A549 (cell line): ENCODE results near the gene ITPRIP. TPM values are rescaled to one million over a fixed set of nuclear protein-coding genes. Genes with fewer than 3 reads are reported as not detected.

ENCODE experiments used
- ATAC-seq, 2 experiments: fragments of 200-7000 bp in 1 of 2; fragments of >200 bp in 1 of 2; cut with Nextera tagmentation in 1 of 2; cut with Tn5 transposase in 1 of 2; 3 replicates each; pipeline versions ENCODE4 v1.8.0 to v1.9.1; 2018 to 2020; ENCODE audit warnings: mild to moderate bottlenecking in 1 of 2, moderate library complexity in 1 of 2
- CTCF ChIA-PET: fragments of 300-600 bp; sonication (Branson Sonifier 250); formaldehyde crosslinking; extraction: SDS; loops from one replicate; lab custom pipeline; 2021; ENCODE audit warnings: antibody characterized with exemption, inconsistent platforms; lab: Yijun Ruan, JAX
- POLR2A ChIA-PET: fragments of 350-600 bp; formaldehyde crosslinking; extraction: SDS; loops from one replicate; lab custom pipeline; 2021; ENCODE audit warnings: antibody characterized with exemption, inconsistent platforms; lab: Yijun Ruan, JAX
- DNase-seq, 2 experiments: peaks; one replicate each; pipeline versions ENCODE4 v3.0.0 to v3.0.0-alpha.2; 2011 to 2016; ENCODE audit warnings: low read depth in 1 of 2, low spot score in 1 of 2
- FAIRE-seq: peaks from 2 replicates; lab custom pipeline; 2011; peaks lifted over from hg19 to GRCh38; lab: Jason Lieb, UNC
- H3K27ac ChIP-seq, 2 experiments: fragments of >200 bp; sonication (Bioruptor Twin); formaldehyde crosslinking; 3 replicates each; pipeline ENCODE4 v1.5.1; 2016 to 2017
- H3K4me1 ChIP-seq: fragments of >200 bp; sonication (Bioruptor Twin); formaldehyde crosslinking; 3 replicates; pipeline ENCODE4 v1.6.1; 2016
- H3K4me2 ChIP-seq: fragments of >200 bp; sonication (Bioruptor Twin); formaldehyde crosslinking; 3 replicates; pipeline ENCODE4 v1.6.1; 2016
- H3K4me3 ChIP-seq: fragments of >200 bp; sonication (Bioruptor Twin); formaldehyde crosslinking; 3 replicates; pipeline ENCODE4 v1.5.1; 2016
- H3K9me3 ChIP-seq: fragments of >200 bp; sonication (Bioruptor Twin); formaldehyde crosslinking; 3 replicates; pipeline ENCODE4 v1.6.1; 2016
- BCL3 ChIP-seq: fragments of >200 bp; sonication (Bioruptor Twin); formaldehyde crosslinking; IDR thresholded peaks from 3 replicates; pipeline ENCODE4 v1.6.1; 2016
- BHLHE40 ChIP-seq: IDR thresholded peaks from 2 replicates; pipeline ENCODE4 v1.6.1; 2012; ENCODE audit warnings: low read depth, low read length, inconsistent platforms
- CBX2 ChIP-seq: fragments of 200-600 bp; sonication (generic); IDR thresholded peaks from 2 replicates; pipeline ENCODE4 v1.6.1; 2016; ENCODE audit warnings: low read depth, mild to moderate bottlenecking, borderline replicate concordance
- CHD4 ChIP-seq: fragments of 200-600 bp; sonication (generic); IDR thresholded peaks from 2 replicates; pipeline ENCODE4 v1.6.1; 2016; ENCODE audit warnings: antibody characterized with exemption, mild to moderate bottlenecking, borderline replicate concordance
- CTCF ChIP-seq: fragments of >200 bp; sonication (Bioruptor Twin); formaldehyde crosslinking; IDR thresholded peaks from 3 replicates; pipeline ENCODE4 v1.5.1; 2016
- E2F6 ChIP-seq: IDR thresholded peaks from 2 replicates; pipeline ENCODE4 v1.6.1; 2012; ENCODE audit warnings: low read depth, borderline replicate concordance
- ELK1 ChIP-seq: fragments of 150-350 bp; IDR thresholded peaks from 2 replicates; pipeline ENCODE4 v1.6.1; 2014; ENCODE audit warnings: low read depth, mild to moderate bottlenecking, low read length
- EP300 ChIP-seq, 2 experiments: fragments of >200 bp; sonication (Bioruptor Twin); formaldehyde crosslinking; IDR thresholded peaks; 2 replicates in 1 of 2; 3 replicates in 1 of 2; pipeline ENCODE4 v1.6.1; 2016 to 2017
- ESRRA ChIP-seq: fragments of 150-350 bp; IDR thresholded peaks from 2 replicates; pipeline ENCODE4 v1.6.1; 2014; ENCODE audit warnings: mild to moderate bottlenecking, low read length, borderline replicate concordance
- FOXS1 ChIP-seq: fragments of 250-450 bp; sonication (Bioruptor Pico); IDR thresholded peaks from 2 replicates; pipeline ENCODE4 v1.5.0; 2020; ENCODE audit warnings: mild to moderate bottlenecking, moderate library complexity
- HDAC2 ChIP-seq: fragments of 200-600 bp; sonication (generic); IDR thresholded peaks from 2 replicates; pipeline ENCODE4 v1.6.1; 2016
- HES2 ChIP-seq: fragments of >200 bp; sonication (Bioruptor Twin); formaldehyde crosslinking; IDR thresholded peaks from 2 replicates; pipeline ENCODE4 v1.6.1; 2016
- HOXB5 ChIP-seq: fragments of 250-450 bp; sonication (Bioruptor Pico); IDR thresholded peaks from 2 replicates; pipeline ENCODE4 v1.5.0; 2020; ENCODE audit warnings: mild to moderate bottlenecking, moderate library complexity
- KDM1A ChIP-seq: fragments of 200-600 bp; sonication (generic); IDR thresholded peaks from 2 replicates; pipeline ENCODE4 v1.6.1; 2016; ENCODE audit warnings: low read depth, mild to moderate bottlenecking
- KDM5A ChIP-seq: fragments of 200-600 bp; sonication (generic); IDR thresholded peaks from 2 replicates; pipeline ENCODE4 v1.6.1; 2016; ENCODE audit warnings: antibody characterized with exemption, mild to moderate bottlenecking
- MAFK ChIP-seq: fragments of 450-650 bp; IDR thresholded peaks from 2 replicates; pipeline ENCODE4 v1.6.1; 2014; ENCODE audit not compliant: partially characterized antibody
- MYC ChIP-seq: IDR thresholded peaks from 2 replicates; pipeline ENCODE4 v1.6.1; 2012; ENCODE audit warnings: mild to moderate bottlenecking, inconsistent platforms, low read length, improper control_type of control experiment, borderline replicate concordance
- NPAS2 ChIP-seq: fragments of 250-450 bp; sonication (Bioruptor Pico); IDR thresholded peaks from 2 replicates; pipeline ENCODE4 v1.8.0; 2022; ENCODE audit warnings: mild to moderate bottlenecking, moderate library complexity, borderline replicate concordance
- NR3C1 ChIP-seq: fragments of >200 bp; sonication (Bioruptor Twin); formaldehyde crosslinking; IDR thresholded peaks from 3 replicates; pipeline ENCODE4 v1.6.1; 2017
- PHF8 ChIP-seq: fragments of 200-600 bp; sonication (generic); IDR thresholded peaks from 2 replicates; pipeline ENCODE4 v1.6.1; 2016; ENCODE audit warnings: low read depth, mild to moderate bottlenecking, antibody characterized with exemption, moderate library complexity, borderline replicate concordance
- RAD21 ChIP-seq, 2 experiments: fragments of >200 bp in 1 of 2; sonication (Bioruptor Twin) in 1 of 2; formaldehyde crosslinking in 1 of 2; IDR thresholded peaks in 1 of 2; conservative IDR thresholded peaks in 1 of 2; 2 replicates in 1 of 2; 3 replicates in 1 of 2; pipeline ENCODE4 v1.6.1; 2012 to 2018; ENCODE audit warnings: inconsistent platforms in 1 of 2
- RCOR1 ChIP-seq: fragments of 150-350 bp; IDR thresholded peaks from 2 replicates; pipeline ENCODE4 v1.6.1; 2014; ENCODE audit warnings: antibody characterized with exemption, low read length, low read depth
- REST ChIP-seq: fragments of 200-600 bp; sonication (generic); IDR thresholded peaks from 2 replicates; pipeline ENCODE4 v1.6.1; 2016; ENCODE audit warnings: antibody characterized with exemption, mild to moderate bottlenecking, moderate library complexity
- RFX5 ChIP-seq: fragments of 450-650 bp; IDR thresholded peaks from 2 replicates; pipeline ENCODE4 v1.7.1; 2014; ENCODE audit warnings: antibody characterized with exemption, mild to moderate bottlenecking, moderate library complexity
- USF2 ChIP-seq: fragments of 450-650 bp; IDR thresholded peaks from 2 replicates; pipeline ENCODE4 v1.6.1; 2014; ENCODE audit warnings: antibody characterized with exemption
- ZC3H11A ChIP-seq: fragments of 450-650 bp; IDR thresholded peaks from 2 replicates; pipeline ENCODE4 v1.6.1; 2014; ENCODE audit warnings: antibody characterized with exemption, mild to moderate bottlenecking
- ZFP36 ChIP-seq: fragments of 450-650 bp; IDR thresholded peaks from 2 replicates; pipeline ENCODE4 v1.6.1; 2014; ENCODE audit warnings: borderline replicate concordance; ENCODE audit not compliant: partially characterized antibody
- ZNF302 ChIP-seq: fragments of 250-450 bp; sonication (Bioruptor Pico); IDR thresholded peaks from 2 replicates; pipeline ENCODE4 v1.9.0; 2021; ENCODE audit warnings: inconsistent platforms, mild to moderate bottlenecking, moderate library complexity
- ZSCAN20 ChIP-seq: fragments of 250-450 bp; sonication (Bioruptor Pico); IDR thresholded peaks from 2 replicates; pipeline ENCODE4 v1.8.0; 2022; ENCODE audit warnings: mild to moderate bottlenecking, moderate library complexity
- WGBS: methylation state at CpG from one replicate; pipeline ENCODE4 v1.1.6; 2017; ENCODE audit errors: missing lambda C conversion rate; 5-methylcytosine and 5-hydroxymethylcytosine counted together
- polyA plus RNA-seq, 4 experiments: library from polyadenylated mRNA; depleted of rRNA in 3 of 4; stranded (reverse); fragments of >200 nt; fragmentation: RNase III in 1 of 4; extraction: RNeasy Plus Mini Kit Qiagen cat#74134 plus additional on column Dnase treatment in 1 of 4; gene quantifications; 2 replicates in 3 of 4; 3 replicates in 1 of 4; pipeline ENCODE4 v1.2.3, GENCODE V29; 2011 to 2017

The ITPRIP gene
- polyA plus RNA-seq, 2 of the 4 experiments (the other 2 are of a cell fraction) = 14.8 to 21.0 TPM

- H3K4me2 ChIP-seq = peak overlapping the region; percentile 72
- WGBS = 24% methylated on average over 15 of the region's 15 CpGs
- H3K9me3 ChIP-seq = no peaks in the 10 kb centered on the region
- CTCF ChIA-PET = interaction anchor here (1.0 to 5.9 kb wide), 7 partner anchors 10 to 37 kb away, joined by 3 to 45 read pairs (median 9); partner anchors contain the start of genes CFAP58 and ITPRIP
- DNase-seq (peak; percentile 51 to 90), ATAC-seq (peak; percentile 78 to 79), FAIRE-seq (no peak)
- H3K27ac ChIP-seq = peak overlapping the region; percentile 93 to 97
- POLR2A ChIA-PET = interaction anchor here (1.3 to 2.1 kb wide), 3 partner anchors 9 to 24 kb away, joined by 3 to 17 read pairs (median 4); partner anchors contain the start of genes CFAP58 and ITPRIP
- H3K4me3 ChIP-seq = peak overlapping the region; percentile 33; the same call in 2 of the 3 replicates
- H3K4me1 ChIP-seq = peaks cover 77% of the 10 kb centered on the region
- no peak for TF ChIP-seq MAFK
- 0 out of 5 replicates have a peak, but pooled peaks of 1 of the 2 experiments have one; percentile 26 for TF ChIP-seq RAD21 (conservative IDR thresholded peaks at IDR 0.05 in 1 of 2, IDR thresholded peaks at IDR 0.05 in 1 of 2)
- no peak for TF ChIP-seq USF2
- no peak for TF ChIP-seq NR3C1
- no peak for TF ChIP-seq ZFP36
- TF ChIP-seq HOXB5 (CRISPR knock-in tag) = no peak
- TF ChIP-seq CTCF = no peak
- no peak for TF ChIP-seq PHF8
- no peak for TF ChIP-seq RCOR1
- peak; percentile 63; the same call in 1 of the 2 replicates for TF ChIP-seq MYC
- TF ChIP-seq ELK1 = no peak
- TF ChIP-seq HDAC2 = no peak
- peak; percentile 55; the same call in 1 of the 2 replicates for TF ChIP-seq E2F6
- no peak for TF ChIP-seq ESRRA
- no peak for TF ChIP-seq RFX5
- no peak for TF ChIP-seq CBX2
- TF ChIP-seq ZSCAN20 (CRISPR knock-in tag) = no peak
- TF ChIP-seq KDM5A = no peak
- TF ChIP-seq FOXS1 (CRISPR knock-in tag) = no peak
- no peak for TF ChIP-seq ZNF302 (CRISPR knock-in tag)
- no peak for TF ChIP-seq BHLHE40
- peak; percentile 74 to 76; a peak in 3 of 5 replicates for TF ChIP-seq EP300 (IDR thresholded peaks at IDR 0.05)
- peak; percentile 74; the same call in 2 of the 3 replicates for TF ChIP-seq BCL3
- no peak for TF ChIP-seq KDM1A
- no peak for TF ChIP-seq CHD4
- TF ChIP-seq NPAS2 (CRISPR knock-in tag) = no peak
- TF ChIP-seq ZC3H11A = no peak
- no peak for TF ChIP-seq REST
- peak; percentile 50 for TF ChIP-seq HES2
Measured at GRCh38 chr10:104328896-104329710, 9.2 kb downstream of the ITPRIP start.
